HG03097 (cell line): ENCODE data around the gene CARD19.

ENCODE experiments used
- ATAC-seq: cut with Tn5 transposase; IDR thresholded peaks from one replicate; pipeline ENCODE4 v1.9.1; 2021; ENCODE audit not compliant: unreplicated experiment, low FRiP score

CARD19 gene, protein sequence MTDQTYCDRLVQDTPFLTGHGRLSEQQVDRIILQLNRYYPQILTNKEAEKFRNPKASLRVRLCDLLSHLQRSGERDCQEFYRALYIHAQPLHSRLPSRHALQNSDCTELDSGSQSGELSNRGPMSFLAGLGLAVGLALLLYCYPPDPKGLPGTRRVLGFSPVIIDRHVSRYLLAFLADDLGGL

DNA sequence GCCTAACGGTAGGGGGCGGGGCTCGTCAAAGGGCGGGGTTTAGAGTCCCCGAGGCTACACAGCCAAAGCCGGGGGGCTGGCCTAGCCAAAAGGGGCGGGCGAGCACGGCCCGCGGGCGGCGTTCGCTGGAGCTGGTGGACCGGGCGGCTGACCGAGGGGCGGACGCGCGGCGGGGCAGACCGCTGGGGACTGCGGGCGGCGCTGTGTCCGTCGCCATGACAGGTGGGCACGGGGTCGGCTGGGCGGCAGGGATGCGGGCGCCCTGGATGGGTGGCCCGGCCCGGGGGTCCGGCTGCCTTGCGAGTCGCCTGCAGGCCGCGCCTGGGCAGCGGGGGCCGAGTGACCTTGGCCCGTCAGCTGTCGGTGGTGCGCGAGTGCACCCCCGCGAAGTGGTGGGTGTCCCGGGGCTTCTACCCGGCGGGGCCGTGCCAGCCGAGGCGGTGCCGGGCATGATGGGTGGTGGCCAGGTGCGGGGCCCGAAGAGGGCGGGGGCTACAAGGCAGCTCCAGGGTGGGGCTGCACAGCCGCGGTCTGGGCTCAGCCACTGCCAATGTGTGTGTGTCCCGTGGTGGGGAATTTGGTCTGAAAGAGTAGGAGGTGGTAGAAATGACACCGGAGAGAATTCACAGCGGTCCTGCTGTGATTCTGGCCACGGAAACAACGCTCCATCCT lies at the start of gene CARD19:
CARD19 (plus strand) TSS at position 87 of the 672 bp plus-strand sequence; CDS start at position 216, 129 bp downstream.
- peak; percentile 38 for ATAC-seq

DNA sequence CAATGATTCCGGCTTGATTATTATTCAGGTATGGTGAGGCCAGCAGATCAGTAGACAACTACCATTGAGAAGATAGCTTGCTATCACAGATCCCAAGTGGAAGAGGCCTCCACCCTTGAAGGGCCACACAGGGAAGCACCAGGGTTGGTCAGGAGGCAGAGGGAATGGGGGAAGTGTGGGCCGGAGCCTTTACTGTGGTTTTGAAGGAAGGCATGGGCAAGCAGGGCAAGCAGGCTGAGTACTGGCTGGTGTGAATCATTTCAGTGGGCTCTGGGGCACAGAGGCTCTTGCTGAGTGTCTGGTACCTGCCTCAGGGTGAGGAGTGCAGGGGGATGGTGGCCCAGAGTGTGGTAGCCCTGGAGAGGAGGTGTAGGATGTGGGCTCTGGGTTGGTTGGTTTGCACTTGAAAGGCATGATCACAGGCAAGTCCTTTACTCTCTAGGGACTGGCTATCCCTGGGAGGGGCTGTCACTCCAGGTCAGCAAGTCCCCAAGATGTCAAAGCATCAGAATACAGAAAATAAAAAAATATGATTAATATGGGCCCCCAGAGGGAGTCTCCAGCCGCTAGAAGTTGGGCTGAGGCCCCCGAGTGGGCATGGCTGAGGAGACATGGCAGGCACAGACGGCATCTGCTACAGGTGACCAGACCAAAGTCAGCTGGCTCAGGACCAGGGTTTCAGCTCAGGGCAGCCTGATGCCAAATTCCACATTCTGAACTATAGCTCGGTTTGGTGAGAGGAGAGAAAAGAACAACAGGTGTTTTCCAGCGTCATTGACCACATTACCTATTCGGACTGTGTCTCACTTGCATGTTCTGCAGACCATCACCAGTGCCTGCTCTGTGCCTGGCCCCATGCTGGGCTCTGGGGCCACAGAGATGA lies 47.2 kb upstream of the CARD19 start:
- no peak for ATAC-seq

DNA sequence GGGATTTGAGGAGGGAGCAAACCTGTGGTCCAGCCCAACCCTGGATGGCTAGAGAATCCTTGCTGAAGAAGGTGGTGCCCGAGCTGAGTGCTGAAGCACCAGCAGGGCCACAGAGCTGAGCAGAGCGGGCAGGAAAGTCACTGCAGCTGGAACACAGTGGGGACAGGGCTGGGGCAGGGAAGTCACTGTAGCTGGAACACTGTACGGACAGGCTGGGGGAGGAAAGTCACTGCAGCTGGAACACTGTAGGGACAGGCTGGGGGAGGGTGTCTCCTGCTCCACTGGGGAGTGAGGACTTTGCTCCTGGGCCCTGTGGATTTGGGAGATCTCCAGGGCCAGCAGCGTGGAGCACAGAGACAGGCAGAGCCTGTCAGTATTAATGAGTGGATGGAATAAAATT lies 46.5 kb upstream of the CARD19 start:
- ATAC-seq, result no peak

DNA sequence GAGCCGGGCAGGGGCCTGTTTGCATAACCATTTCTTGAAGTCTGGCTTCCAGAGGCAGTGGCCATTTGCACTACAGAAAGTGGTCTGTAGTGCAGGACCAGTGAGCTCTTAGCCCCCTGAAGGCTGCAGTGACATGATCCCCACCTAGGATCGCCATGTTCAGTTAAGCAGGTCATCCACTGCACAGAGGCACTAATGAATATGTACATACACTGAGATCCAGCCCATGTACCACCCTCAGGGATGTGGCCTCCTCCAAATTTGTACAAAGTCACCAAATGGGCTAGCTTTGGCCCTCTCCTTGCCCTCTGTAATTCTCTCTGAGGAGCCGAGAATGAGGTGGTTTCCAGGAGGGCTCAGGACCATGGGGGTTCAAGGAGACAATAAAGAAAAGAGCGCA lies 45.8 kb upstream of the CARD19 start:
- ATAC-seq, result no peak

DNA sequence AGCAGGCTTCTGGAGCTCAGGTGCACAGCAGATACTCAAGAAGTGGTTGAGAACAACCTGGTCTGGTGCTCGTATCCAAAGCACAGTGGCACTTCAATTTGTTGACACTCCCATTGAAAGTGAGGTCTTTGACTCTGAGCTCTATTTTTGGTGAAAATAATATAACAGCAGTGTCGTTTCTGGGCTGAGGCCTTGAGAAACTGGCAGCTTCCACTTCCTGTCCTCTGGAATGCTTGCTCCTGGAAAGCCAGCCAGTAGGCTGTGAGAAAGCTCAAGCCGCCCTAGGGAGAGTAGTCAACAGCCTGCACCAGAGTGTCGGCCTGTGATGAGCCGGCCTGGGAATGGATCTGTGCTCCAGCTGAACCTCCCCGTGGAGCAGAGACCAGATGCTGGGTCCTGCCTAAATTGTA lies 44.3 kb upstream of the CARD19 start:
- ATAC-seq, result no peak

DNA sequence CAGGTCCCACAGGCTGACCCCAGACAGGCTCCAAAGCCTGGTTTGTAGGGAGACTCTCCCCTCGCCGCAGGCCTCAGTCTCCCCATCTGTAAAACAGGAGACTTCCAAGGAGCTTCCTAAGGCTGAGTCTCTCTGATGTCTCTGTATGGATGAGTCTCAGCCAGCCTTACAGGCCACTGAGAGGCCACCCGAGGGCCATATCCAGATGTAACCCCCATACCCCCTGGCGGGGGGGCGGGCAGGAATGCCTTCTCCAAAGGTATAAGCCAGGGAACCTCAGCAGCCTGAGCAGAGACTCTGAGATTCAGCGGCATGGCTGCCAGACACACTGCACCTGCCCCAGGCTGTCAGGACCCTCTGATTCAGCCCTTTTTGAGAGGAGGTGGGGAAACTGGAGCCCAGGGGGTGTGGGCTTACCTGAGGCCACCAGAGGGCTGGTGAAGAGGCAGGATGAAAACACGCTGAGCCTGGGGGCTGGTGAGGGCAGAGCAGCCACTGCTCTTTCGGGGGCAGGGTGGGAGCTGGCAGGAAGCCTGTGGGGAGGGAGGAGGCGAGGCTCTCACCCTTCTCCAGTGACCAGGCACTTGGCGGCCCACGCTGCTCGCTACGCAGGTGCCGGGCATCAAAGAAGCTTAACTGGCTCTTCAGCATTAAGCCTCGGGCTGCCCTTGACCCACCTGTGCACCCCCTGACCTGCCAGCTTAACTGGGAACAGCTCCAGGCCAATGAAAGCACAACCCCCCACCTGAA lies 43.1 kb upstream of the CARD19 start:
- no peak for ATAC-seq

DNA sequence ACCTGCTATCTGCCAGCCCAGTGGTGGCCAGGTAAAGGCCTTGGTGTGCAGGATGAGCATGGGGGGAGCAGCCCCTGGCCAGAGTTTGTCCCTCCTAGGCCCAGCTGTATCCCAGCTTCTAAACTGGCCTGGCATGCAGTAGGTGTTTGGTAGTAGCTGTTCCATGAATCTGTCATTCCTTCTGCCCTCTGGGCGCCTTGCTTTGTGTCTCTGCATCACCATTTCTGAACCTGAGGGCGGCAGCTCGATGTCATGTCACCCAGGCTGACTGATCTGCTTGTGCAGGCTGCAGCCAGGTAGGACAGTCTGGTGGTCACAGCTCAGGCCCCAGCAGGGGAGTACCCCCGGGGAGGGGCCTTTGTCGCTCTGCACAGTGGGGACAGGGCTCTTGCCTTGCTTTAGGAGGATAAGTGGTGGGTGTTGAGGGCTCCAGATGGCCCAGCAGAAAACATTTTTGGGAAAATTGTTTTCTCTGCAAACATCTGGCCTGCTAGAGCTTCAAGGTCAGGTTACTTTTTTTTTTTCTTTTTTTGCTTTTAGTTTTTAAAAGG lies 42.2 kb upstream of the CARD19 start:
- no peak for ATAC-seq

DNA sequence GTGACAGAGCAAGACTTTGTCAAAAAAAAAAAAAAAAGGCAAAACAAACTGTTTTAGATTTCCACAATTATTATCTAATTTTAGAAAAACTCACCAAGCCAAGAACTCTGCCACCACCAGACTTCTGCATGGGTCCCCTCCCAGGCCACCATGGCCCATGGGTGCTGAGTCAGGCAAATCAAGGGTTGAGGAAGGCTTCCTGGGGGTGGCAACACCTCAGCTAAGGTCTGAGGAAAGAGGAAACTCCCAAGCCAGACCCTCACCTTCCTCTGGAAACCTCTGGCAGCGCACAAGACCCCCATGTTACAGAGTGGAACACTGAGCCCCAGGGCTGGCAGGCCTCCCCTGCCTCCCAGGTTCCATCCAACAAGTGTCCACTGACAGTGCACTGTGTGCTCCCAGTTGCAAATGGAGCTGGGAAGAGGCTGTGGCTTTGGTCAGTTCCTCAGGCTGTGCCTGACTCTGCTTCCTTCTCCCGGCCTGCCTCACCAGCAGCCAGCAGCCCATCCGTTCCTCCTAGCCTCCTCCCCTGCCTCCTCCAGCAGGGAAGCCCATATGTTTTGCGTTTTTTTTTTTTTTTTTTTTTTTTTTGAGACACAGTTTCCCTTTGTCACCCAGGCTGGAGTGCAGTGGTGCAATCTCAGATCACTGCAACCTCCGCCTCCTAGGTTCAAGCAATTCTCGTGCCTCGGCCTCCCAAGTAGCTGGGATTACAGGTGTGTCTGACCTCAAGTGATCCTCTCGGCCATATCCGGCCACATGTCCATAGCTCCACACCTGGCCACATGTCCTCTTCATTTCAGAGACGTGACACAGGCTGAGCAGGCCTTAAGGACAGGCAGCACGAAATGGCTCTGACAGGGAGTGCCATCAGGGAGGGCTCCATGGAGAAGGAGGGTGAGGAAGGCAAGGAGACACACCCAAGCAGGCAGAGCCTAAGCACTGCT lies 41.0 kb upstream of the CARD19 start:
- ATAC-seq, result no peak

DNA sequence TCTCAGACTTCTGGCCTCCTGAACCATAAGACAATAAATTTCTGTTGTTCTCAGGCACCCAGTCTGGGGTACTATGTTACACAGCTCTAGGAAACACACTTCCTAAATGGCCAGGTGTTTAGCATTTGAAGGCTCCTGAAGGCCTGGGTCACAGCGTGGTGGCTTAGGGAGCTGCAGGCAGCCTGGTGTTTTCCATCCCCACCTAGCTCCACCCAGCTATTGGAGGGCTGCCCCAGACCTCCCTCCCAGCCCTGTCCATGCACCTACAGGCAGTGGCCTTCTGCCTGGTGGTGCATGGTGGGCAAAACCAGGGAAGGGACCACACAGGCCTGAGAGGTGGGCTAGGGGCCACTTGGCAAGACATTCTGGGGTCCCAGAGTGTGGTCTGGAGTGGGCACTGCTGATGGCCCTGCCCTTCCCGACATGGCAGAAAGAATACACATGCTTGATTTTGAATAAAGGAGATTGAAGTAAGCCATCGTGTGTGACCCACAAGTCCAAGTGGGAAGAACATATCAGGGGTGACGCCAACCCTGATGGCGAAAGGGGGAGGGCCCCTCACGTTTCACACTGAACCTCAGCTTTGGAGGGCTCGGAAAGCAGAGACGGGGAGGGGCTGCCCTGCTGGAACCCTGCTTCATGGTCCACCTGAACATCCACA lies 38.8 kb upstream of the CARD19 start:
- no peak for ATAC-seq

DNA sequence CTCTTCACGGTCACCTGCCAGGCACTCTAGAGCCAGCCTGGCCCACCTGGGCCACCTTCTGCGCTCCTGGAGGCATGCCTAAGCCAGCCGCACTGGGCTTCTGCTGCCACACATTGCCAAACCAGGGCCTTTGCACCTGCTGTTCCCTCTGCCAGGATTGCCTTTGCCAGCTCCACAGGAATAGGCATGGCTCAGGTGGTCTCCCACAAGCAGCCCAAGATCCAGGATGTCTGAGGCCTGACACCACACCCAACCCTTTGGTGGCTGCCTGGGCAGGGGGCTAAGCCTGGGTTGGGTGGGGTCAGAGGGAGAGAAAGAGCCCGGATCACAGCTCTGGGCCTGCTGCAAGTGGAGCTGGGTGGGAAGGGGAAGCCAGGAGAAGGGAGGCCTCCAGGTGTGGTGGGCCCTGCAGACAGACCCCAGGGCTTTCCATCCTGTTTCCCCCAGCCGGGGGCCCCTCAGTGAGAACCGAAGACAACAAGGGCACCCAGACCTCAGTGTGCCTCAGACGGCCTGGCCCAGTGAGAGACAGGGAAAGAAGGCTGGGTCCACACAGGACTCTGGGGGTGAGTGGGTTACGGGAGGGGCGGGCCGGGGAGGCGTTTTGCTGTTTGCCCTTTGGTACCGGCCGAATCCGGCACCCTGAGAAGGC lies 38.2 kb upstream of the CARD19 start:
- ATAC-seq, result peak; percentile 8

DNA sequence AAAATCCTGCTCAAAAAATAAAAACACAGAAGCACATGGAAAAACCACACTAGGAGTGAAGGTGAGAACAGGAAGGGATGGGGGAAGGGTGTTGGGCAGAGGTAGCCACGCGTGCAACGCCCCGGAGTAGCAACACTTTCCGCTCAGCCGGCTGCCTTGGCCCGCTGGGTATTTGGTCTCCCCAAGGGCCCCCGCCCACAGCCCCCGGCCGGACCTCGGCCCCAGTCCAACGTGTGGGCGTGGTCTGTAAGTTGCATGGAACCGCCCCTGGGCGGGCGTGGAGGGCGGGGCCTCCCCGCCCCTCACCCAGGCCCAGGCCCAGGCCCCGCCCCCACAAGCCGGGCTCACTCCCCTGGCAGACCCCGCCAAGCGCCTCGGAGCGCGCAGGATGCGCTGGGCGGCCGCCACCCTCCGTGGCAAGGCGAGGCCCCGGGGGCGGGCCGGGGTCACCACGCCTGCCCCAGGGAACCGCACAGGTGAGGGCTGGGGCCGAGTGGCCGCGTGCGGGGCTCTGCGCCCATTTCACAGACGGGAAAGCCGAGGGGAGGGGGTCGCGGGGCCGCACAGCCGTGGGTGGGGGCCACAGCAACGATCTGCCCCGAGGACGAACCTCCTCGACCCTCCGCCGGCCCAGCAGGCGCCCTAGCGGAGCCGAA lies 37.5 kb upstream of the CARD19 start, which contains the start of gene SUSD3:
SUSD3 (plus strand) TSS at position 347 of the 656 bp plus-strand sequence; CDS start at position 389, 42 bp downstream.
- peak; percentile 60 for ATAC-seq

DNA sequence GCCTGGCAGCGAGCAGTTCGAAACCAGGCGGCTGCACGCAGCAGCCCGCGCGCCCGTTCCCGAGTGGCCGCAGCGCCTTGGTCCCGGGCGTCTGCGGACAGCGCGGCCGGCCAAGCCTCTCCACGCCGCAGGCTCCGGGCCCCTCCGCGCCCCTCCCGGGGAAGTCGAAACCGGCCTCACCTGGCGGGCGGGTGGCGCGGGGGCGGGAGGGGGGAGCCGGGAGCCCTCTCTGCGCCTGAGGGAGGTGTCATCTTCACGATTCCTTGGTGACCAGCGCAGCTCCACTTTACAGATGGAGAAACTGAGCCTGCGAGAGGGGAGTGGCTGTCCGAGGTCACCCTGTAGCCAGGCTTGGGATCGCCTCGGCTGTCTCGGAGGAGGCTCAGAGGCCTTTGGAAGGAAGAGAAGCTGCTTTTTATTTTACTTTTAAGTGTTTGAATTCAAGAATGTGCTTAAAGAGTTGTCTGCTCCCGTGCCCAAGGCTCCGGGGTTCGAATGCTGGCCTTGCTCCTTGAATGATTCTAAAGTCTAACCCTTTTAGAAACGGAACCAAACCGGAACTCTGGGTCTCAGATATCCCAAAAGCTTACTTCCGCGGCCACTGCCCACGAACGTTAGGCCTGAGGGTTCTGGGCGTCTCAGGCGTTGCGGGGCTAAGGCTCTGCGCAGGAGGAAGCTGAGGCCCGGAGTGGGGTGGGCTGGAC lies 36.9 kb upstream of the CARD19 start:
- no peak for ATAC-seq

DNA sequence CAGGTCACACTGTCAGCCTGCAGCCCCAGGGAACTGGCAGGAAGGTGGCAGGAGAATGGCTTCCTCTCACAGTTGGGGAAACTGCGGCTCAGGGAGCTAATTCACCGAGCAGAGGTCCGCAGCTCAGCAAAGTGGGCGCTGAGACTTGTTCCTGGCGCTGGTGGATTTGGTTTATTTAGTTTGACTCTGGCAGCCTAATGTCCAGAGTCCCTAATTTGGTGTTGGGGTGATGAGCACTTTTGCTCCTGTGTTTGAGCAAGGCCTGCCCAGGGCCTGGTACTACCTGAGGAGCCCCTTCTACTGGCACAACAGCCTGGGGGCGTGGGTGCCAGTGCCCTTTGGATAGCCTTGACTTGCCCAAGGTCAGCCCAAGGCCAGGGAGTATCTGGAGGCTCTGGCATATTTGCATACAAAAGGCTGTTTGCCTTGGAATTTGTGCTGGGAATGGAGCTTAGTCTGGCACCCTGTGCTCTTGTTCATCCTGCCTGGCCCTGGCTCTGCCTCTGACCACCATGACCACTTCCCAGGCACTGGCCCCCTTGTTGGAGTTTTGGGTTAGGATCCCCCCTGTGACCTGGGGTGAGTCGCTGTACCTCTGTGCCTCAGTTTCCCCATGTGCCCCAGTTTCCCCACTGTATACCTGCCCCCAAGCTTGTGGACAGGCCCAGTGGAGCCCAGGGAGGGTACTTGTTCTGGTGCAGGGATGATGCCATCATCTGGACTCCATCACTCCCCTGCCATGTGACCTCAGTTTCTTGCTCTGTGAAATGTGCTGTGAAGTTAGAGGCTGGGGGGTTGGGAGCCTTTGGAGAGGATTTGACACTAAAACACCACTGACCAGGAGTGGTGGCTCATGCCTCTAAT lies 36.1 kb upstream of the CARD19 start:
- ATAC-seq, result no peak

DNA sequence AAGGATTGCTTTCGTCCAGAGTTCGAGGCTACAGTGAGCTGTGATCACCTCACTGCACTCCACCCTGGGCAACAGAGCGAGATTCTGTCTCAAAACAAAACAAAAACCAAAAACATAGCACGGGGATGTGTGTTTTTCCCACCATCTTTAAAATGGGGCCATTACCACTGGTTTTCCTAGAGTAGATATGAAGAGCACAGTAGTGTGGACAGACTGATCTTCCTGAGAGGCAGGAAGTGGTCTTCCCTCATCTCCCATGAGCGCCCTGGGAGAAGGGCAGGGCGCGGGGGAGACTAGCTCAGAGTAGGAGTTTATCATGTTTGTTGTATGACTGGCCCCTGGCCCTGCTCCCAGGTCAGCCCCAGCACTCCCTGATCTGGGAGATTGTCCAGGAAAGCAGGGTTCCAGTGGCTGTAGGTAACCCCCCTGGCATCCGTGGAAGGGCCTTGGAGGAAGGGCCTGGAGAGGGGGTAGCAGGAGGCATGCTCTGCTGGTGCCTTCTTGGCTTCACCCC lies 35.2 kb upstream of the CARD19 start:
- ATAC-seq, result no peak

DNA sequence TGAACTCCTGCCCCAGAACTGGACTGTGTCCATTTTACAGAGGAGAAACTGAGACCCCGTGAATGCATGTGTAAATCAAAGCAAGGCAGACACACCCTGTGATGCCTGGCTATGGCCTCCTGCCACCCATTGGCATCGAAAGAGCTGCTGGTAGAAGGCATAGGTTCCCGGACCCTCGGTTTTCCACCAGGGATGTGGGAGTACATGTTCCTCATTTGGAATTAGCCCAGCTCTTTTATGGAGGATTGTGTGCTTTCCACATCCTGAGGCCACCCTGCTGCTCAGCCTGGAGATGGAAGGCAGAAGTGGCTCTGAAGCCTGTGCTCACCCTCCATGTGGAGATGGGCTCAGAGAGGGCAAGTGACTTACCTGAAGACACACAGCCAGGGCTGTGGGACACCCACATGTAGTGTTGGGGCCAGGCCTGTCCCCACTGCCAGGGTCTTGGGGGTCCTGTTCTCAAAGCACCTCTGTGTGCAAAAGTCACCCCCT lies 34.7 kb upstream of the CARD19 start:
- ATAC-seq, result no peak
